ENCODE measurements around the gene OTOA. TPM values are rescaled to one million over a fixed set of nuclear protein-coding genes. Genes with fewer than 3 reads are reported as not detected.
"Not testable (repeated sequence)": the region's sequence is repeated elsewhere in the genome, so short reads cannot be mapped to it uniquely, and the experiment has no call there.

OTOA gene
- total RNA-seq, 1 donor from 2014 or later: 0.92 TPM

- Histone ChIP-seq H3K36me3 (peaks cover 38% of the 10 kb centered on the region), H3K4me1 (peaks cover 25% of the 10 kb centered on the region), H3K27ac (no peak overlapping the region), H3K9me3 (no peaks in the 10 kb centered on the region), H3K4me3 (no peak overlapping the region), H3K27me3 (ENCODE audit: low read depth) (no peaks in the 10 kb centered on the region)
- TF ChIP-seq CTCF (IDR thresholded peaks at IDR 0.05): no peak
- no peak for DNase-seq
- intact Hi-C loops (cut with DNase I): no loop called here
- no peak for ATAC-seq
Measured at GRCh38 chr16:21628772-21629171, 35.0 kb upstream of the OTOA start.

DNA sequence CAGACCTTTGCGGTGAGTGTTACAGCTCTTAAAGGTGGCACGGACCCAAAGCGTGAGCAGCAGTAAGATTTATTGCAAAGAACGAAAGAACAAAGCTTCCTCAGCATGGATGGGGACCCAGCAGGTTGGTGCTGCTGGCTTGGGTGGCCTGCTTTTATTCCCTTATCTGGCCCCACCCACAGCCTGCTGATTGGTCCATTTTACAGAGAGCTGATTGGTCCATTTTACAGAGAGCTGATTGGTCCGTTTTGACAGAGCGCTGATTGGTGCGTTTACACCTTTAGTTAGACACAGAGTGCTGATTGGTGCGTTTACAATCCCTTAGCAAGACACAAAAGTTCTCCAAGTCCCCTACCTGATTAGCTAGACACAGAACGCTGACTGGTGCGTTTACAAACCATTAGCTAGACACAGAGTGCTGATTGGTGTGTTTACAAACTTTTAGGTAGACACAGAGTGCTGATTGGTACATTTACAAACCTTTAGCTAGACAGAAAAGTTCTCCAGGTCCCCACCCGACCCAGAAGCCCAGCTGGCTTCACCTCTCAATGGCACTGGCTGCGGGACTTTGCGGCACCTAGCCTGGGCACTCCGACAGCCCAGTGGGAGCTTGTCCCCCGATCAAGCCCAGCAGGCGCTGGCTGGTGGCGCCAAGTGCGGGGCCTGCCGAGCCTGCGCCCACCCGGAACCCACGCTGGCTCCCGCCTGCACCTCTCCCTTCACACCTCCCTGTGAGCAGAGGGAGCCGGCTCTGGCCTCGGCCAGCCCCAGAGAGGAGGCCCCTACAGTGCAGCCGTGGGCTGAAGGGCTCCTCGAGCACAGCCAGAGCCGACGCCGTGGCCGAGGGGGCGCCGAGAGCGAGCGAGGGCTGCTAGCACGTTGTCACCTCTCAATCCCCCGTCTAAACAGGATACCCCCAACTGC lies 33.9 kb upstream of the OTOA start:
- H3K27ac ChIP-seq; H3K4me3 ChIP-seq; ATAC-seq; H3K27me3 ChIP-seq (ENCODE audit: low read depth); H3K9me3 ChIP-seq; intact Hi-C loops (cut with DNase I); DNase-seq: not testable (repeated sequence)
- H3K36me3 ChIP-seq: peaks cover 39% of the 10 kb centered on the region
- peaks cover 25% of the 10 kb centered on the region for H3K4me1 ChIP-seq

DNA sequence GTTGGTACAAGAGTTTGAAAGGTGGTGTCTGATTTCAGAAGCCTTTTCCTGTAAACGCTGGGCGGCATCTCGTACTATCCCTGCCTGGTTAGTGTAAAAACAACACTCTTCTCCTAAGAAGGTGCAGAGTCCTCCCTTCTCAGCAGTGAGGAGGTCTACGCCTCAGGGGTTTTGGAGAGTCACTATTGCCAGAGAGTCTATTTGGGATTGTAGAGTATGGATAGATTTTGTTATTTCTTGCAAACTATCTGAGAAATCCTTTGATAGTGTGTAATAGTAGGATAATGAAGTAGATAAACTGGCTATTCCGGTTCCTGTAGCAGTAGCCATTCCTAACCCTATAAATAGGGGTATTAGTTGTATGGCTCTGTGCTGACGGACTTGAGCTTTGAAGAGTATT lies 32.9 kb upstream of the OTOA start:
- intact Hi-C loops (cut with DNase I); DNase-seq: not testable (repeated sequence)

DNA sequence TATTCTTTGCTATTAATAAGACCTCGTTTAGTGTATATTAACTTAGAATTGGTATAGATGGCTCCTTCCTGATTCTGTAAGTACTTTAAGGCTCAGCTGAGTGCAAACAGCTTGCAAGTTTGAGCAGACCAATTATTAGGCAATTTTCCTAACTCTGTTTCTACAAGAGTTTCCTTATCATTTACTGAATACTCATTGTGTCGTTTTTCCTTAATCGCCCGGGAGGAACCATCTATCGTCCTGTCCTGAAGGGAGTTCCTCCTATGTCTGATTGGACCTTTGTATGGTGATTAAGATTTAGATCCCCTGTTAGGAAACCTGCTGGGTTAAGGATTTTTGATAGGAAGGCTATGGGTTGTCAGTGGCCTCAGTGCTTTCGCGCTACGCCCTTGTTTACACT lies 32.4 kb upstream of the OTOA start:
- intact Hi-C loops (cut with DNase I): not testable (repeated sequence)

More for the DNA sequence above, 32.9 kb upstream of the OTOA start:
- not testable (repeated sequence) for H3K27ac ChIP-seq; H3K4me3 ChIP-seq; H3K27me3 ChIP-seq (ENCODE audit: low read depth); ATAC-seq; H3K9me3 ChIP-seq
- Histone ChIP-seq H3K36me3 (peaks cover 30% of the 10 kb centered on the region), H3K4me1 (peaks cover 25% of the 10 kb centered on the region)

DNA sequence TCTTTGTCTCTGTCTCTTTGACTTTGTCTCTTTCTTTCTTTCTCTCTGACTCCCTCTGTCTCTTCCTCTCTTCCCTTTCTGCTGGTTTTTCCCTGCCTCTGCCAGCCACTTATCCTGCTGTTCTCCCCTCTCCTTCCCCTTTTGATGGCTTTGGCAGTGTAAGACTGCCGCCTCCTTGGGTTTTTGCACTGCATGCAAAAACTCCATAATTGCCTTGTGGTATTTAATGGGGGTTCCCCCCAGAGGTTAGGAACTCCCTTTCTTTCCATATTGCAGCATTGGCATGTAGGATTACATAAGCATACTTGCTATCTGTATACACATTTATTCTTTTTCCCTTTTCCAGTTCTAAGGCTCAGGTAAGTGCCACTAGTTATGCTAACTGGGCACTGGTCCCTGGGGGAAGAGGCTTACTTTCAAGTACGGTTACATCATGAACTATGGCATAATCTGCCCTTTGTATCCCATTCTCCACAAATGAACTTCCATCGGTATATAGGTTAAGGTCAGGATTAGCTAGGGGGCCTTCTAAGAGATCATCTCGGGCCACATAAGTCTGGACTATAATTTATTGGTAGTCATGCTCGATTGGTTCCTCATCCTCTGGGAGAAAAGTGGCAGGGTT lies 31.7 kb upstream of the OTOA start:
- H3K27ac ChIP-seq; H3K4me3 ChIP-seq; intact Hi-C loops (cut with DNase I); H3K9me3 ChIP-seq; DNase-seq; H3K27me3 ChIP-seq (ENCODE audit: low read depth); ATAC-seq: not testable (repeated sequence)
- Histone ChIP-seq H3K4me1 (peaks cover 15% of the 10 kb centered on the region), H3K36me3 (peaks cover 29% of the 10 kb centered on the region)

More for the DNA sequence above, 32.4 kb upstream of the OTOA start:
- Histone ChIP-seq H3K4me1 (peaks cover 22% of the 10 kb centered on the region), H3K36me3 (peaks cover 29% of the 10 kb centered on the region)
- DNase-seq; H3K4me3 ChIP-seq; H3K27me3 ChIP-seq (ENCODE audit: low read depth); H3K27ac ChIP-seq; H3K9me3 ChIP-seq; ATAC-seq: not testable (repeated sequence)

DNA sequence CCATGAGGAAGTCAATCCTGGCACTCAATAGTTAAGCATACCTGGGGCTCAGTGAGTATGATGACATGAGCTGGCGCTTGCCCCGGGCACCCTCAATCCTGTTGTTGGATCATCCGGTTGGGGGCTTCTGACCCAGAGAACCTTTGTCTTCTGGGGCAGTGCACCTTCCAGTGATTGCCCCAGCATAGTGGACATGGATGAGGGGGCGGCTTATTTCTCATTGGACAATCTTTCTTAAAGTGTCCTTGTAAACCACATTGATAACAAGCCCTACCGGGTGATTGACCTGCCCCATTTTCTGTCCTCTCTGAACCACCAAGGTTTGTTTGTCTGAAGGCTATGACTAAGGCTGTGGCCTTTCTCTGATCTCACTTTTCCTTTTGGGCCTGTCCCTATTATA lies 29.6 kb upstream of the OTOA start:
- ATAC-seq (no peak), DNase-seq (no peak)
- intact Hi-C loops (cut with DNase I): no loop called here
- H3K27ac ChIP-seq: no peak overlapping the region
- peaks cover 24% of the 10 kb centered on the region for H3K36me3 ChIP-seq
- no peak for TF ChIP-seq CTCF (IDR thresholded peaks at IDR 0.05)
- H3K4me1 ChIP-seq: peaks cover 14% of the 10 kb centered on the region
- H3K4me3 ChIP-seq: no peak overlapping the region
- H3K27me3 ChIP-seq (ENCODE audit: low read depth): no peaks in the 10 kb centered on the region
- H3K9me3 ChIP-seq: no peaks in the 10 kb centered on the region

GRCh38 chr16:21635694-21636093 lies 28.1 kb upstream of the OTOA start:
- H3K4me3 ChIP-seq; DNase-seq; H3K9me3 ChIP-seq; ATAC-seq; H3K27me3 ChIP-seq (ENCODE audit: low read depth); H3K27ac ChIP-seq; intact Hi-C loops (cut with DNase I): not testable (repeated sequence)
- Histone ChIP-seq H3K36me3 (peaks cover 12% of the 10 kb centered on the region), H3K4me1 (peaks cover 14% of the 10 kb centered on the region)
